Lung (tissue), 12 donors: Measurements from ENCODE around the gene MRGPRD. TPM values are rescaled to one million over a fixed set of nuclear protein-coding genes. Genes with fewer than 3 reads are reported as not detected.

ENCODE experiments used
- ATAC-seq: fragments of 200-7000 bp; cut with Tn5 transposase; one replicate; pipeline ENCODE4 v1.9.1; 2020; ENCODE audit warnings: moderate number of reproducible peaks; ENCODE audit not compliant: insufficient read depth, low FRiP score
- DNase-seq, 3 donors: peaks; one replicate each; pipeline ENCODE4 v3.0.0-alpha.2; 2013 to 2017
- H3K27ac ChIP-seq, 2 donors: one replicate each; pipeline ENCODE4 v1.5.1; 2013; ENCODE audit warnings: mild to moderate bottlenecking in 2 of 2, moderate library complexity in 2 of 2, control low read depth in 1 of 2, inconsistent platforms in 1 of 2, low read depth in 1 of 2, low read length in 1 of 2
- H3K27me3 ChIP-seq, 3 donors: one replicate each; pipeline ENCODE4 v1.5.1; 2013; ENCODE audit warnings: low read length in 2 of 3; ENCODE audit not compliant: control insufficient read depth in 3 of 3, insufficient read depth in 3 of 3
- H3K36me3 ChIP-seq, 4 donors: one replicate each; pipeline ENCODE4 v1.5.1; 2013; ENCODE audit warnings: low read length in 4 of 4, mild to moderate bottlenecking in 1 of 4, moderate library complexity in 1 of 4; ENCODE audit not compliant: control insufficient read depth in 4 of 4, insufficient read depth in 4 of 4
- H3K4me1 ChIP-seq, 5 donors: one replicate each; pipeline ENCODE4 v1.5.1; 2013; ENCODE audit warnings: low read length in 5 of 5, mild to moderate bottlenecking in 2 of 5, moderate library complexity in 1 of 5; ENCODE audit not compliant: control insufficient read depth in 5 of 5, insufficient read depth in 5 of 5
- H3K4me3 ChIP-seq: one replicate; pipeline ENCODE4 v1.5.1; 2013; ENCODE audit warnings: mild to moderate bottlenecking, control low read depth, moderate library complexity
- H3K9ac ChIP-seq, 2 donors: one replicate each; pipeline ENCODE4 v1.5.1; 2013; ENCODE audit warnings: low read length in 2 of 2, control low read depth in 1 of 2; ENCODE audit not compliant: insufficient read depth in 1 of 2
- H3K9me3 ChIP-seq, 4 donors: one replicate each; pipeline ENCODE4 v1.5.1; 2013; ENCODE audit warnings: low read length in 3 of 4, mild to moderate bottlenecking in 1 of 4, moderate library complexity in 1 of 4; ENCODE audit not compliant: control insufficient read depth in 4 of 4, insufficient read depth in 3 of 4
- CTCF ChIP-seq: IDR thresholded peaks from 2 replicates; pipeline ENCODE4 v1.5.1; 2012; ENCODE audit warnings: mild to moderate bottlenecking; ENCODE audit errors: control extremely low read depth, extremely low read depth
- WGBS, 2 donors: extraction: QIAGEN DNeasy Blood & Tissue Kit; methylation state at CpG; one replicate each; pipeline ENCODE4 v1.1.7; 2013; 5-methylcytosine and 5-hydroxymethylcytosine counted together
- polyA plus RNA-seq, 2 donors: library from polyadenylated mRNA; stranded (reverse); fragments of 200-250 nt; gene quantifications; one replicate each; pipeline ENCODE4 v1.2.1, GENCODE V29; 2013
- total RNA-seq, 2 donors: library from RNA; depleted of rRNA in 1 of 2; stranded (reverse); fragments of >200 nt in 1 of 2; gene quantifications; one replicate each; pipeline ENCODE4 v1.2.1, GENCODE V29; 2014 to 2021
- donor health status: control.
- donor health status: control.
- donor health status: Bipolar disorder and iron deficiency.
- donor health status: healthy.
- donor health status: DM: yes; HTN: yes; CAD: no.

MRGPRD gene
- total and polyA plus RNA-seq, 4 donors = not detected

DNA sequence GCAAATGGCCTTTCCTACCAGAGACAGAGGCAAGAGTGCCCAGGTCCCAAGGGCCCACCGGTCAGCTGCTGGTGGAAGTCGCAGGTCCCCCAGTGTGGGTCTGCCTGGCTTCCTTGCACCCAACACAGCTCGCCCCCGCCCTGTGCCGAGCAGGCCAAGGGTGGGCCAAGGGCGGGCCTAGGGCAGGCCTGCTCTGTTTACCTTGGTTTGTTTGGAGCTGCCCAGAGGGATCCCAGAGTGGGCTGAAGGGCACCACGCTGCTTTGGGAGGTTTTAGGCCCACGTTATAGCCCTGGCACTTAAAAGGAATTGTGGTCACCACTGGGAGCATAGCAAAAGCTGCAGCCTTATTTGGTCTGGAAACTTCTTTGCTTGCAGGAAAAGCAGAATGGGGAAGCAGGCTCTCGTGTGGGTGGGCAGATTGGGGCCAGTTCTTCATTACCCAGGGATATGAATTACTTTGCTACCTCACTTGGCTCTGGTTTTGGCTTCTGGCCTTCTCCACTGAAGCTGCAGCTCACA, 38.0 kb downstream of the MRGPRD start:
- ATAC-seq = no peak
- Histone ChIP-seq H3K36me3 (peaks cover 0 to 30% (median 5%) of the 10 kb centered on the region in 4 donors), H3K4me3 (no peak overlapping the region), H3K9ac (no peak overlapping the region), H3K9me3 (no peaks in the 10 kb centered on the region), H3K4me1 (no peaks in the 10 kb centered on the region), H3K27me3 (no peaks in the 10 kb centered on the region), H3K27ac (no peak overlapping the region)
- no peak for DNase-seq
- TF ChIP-seq CTCF = no peak
- whole genome bisulfite sequencing, 2 donors = 67 to 70% methylated on average over 9 of the region's 9 CpGs

DNA sequence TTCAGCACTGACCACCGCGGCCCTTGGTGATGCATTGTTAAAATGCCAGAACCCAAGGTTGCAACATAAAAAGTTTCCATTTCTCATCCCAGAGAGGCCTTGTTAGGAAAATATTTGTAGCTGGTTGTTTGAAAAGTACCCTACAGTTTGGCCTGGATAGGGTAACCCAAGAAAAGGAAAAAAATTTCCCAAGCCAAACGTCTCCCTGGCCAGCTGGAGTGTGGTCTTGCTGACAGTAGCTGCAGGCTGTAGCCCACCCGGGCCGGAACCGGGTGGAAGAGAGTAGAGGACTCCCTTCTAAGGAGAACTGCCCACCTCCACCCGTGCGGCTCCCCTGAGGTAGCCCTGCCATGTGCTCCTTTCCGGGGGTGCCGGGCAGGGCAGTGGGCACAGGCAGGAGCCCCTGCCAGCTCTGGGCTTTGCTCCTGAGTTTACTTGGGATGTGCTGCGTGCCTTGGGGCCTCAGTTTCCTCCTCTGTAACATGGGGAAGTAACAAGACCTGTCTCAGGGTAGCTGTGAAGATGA, 38.6 kb downstream of the MRGPRD start:
- Histone ChIP-seq H3K9me3 (no peaks in the 10 kb centered on the region), H3K27me3 (no peaks in the 10 kb centered on the region), H3K36me3 (peaks cover 0 to 36% (median 8%) of the 10 kb centered on the region in 4 donors), H3K4me1 (no peaks in the 10 kb centered on the region), H3K27ac (no peak overlapping the region), H3K9ac (no peak overlapping the region), H3K4me3 (no peak overlapping the region)
- TF ChIP-seq CTCF = no peak
- WGBS, 2 donors = 78 to 81% methylated on average over 11 of the region's 11 CpGs
- no peak for ATAC-seq
- no peak for DNase-seq

DNA sequence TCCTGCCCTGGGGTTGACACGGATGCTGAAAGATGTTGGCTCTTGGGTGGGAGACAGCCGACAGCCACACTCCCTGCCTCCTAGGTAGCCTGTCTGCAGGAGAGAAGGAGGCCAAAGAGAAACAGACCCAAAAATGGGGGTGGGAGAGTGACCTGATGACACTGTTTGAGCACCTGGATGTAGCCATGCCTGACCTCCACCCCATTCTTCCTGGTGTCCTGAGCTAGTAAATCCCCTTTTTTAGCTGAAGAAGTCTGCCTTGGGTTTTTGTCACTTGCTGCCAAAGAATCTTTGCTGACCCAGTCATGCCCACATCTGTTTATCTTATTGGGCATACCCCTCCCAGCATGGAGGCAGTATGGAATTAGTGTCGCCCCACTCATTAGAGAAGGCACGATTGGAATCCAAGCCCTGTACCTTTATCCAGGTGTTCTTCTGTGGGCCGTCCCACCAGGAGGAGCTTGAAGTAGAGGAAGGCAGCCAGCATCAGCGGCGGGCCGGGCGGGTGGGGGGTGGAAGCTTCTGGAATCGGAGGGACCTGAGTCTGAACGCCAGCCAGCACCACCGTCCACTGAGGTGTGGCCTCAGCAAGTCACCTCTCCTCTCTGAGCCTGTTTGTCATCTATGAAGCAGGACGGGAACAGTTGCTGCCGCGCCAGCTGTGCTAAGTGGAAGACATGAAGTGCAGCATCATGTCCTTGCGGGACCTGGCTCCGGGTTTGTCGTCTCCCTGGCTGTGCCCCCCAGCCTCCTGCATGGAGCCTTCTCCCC, 39.3 kb downstream of the MRGPRD start:
- H3K27ac ChIP-seq = no peak overlapping the region
- no peaks in the 10 kb centered on the region for H3K4me1 ChIP-seq
- no peak overlapping the region for H3K4me3 ChIP-seq
- peaks cover 0 to 42% (median 10%) of the 10 kb centered on the region in 4 donors for H3K36me3 ChIP-seq
- DNase-seq (no peak), ATAC-seq (no peak)
- no peaks in the 10 kb centered on the region for H3K9me3 ChIP-seq
- no peak for TF ChIP-seq CTCF
- WGBS, 2 donors = 90 to 94% methylated on average over 18 of the region's 18 CpGs
- no peak overlapping the region for H3K9ac ChIP-seq
- no peaks in the 10 kb centered on the region for H3K27me3 ChIP-seq
